Measurements from ENCODE around the gene POFUT1. TPM values are rescaled to one million over a fixed set of nuclear protein-coding genes. Genes with fewer than 3 reads are reported as not detected.

Gene POFUT1
- total RNA-seq, 6 experiments from 2014 or later: 24.2 to 40.2 (median 28.7) TPM

GRCh38 chr20:32205843-32206759 lies 1.6 kb upstream of the POFUT1 start:
- DNase-seq (no peak), ATAC-seq (no peak)
- Histone ChIP-seq H3K9me3 (no peaks in the 10 kb centered on the region), H3K4me1 (peaks cover 0 to 58% (median 20%) of the 10 kb centered on the region in 4 donors), H3K36me3 (peaks cover 0 to 11% (median 3%) of the 10 kb centered on the region in 4 donors), H3K27me3 (no peaks in the 10 kb centered on the region), H3K27ac (peak overlapping the region in 2 of 3 donors; percentile 90 to 93), H3K4me3 (peak overlapping the region; percentile 85 to 99 (median 96))
- 25% methylated on average over 7 of the region's 8 CpGs for WGBS (ENCODE audit: insufficient coverage, low coverage, low lambda C conversion rate, missing lambda C conversion rate)
- no peak for TF ChIP-seq POLR2A (IDR thresholded peaks at IDR 0.05)
- TF ChIP-seq, protein P1, sequence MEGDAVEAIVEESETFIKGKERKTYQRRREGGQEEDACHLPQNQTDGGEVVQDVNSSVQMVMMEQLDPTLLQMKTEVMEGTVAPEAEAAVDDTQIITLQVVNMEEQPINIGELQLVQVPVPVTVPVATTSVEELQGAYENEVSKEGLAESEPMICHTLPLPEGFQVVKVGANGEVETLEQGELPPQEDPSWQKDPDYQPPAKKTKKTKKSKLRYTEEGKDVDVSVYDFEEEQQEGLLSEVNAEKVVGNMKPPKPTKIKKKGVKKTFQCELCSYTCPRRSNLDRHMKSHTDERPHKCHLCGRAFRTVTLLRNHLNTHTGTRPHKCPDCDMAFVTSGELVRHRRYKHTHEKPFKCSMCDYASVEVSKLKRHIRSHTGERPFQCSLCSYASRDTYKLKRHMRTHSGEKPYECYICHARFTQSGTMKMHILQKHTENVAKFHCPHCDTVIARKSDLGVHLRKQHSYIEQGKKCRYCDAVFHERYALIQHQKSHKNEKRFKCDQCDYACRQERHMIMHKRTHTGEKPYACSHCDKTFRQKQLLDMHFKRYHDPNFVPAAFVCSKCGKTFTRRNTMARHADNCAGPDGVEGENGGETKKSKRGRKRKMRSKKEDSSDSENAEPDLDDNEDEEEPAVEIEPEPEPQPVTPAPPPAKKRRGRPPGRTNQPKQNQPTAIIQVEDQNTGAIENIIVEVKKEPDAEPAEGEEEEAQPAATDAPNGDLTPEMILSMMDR (IDR thresholded peaks at IDR 0.05): no peak
- intact Hi-C loops (cut with DNase I): no loop called here

- Histone ChIP-seq H3K36me3 (peaks cover 0 to 4% (median 0%) of the 10 kb centered on the region in 4 donors), H3K4me3 (peak overlapping the region; percentile 85 to 99 (median 96)), H3K27me3 (no peaks in the 10 kb centered on the region), H3K27ac (peak overlapping the region; percentile 87 to 93 (median 90)), H3K4me1 (peaks cover 0 to 58% (median 23%) of the 10 kb centered on the region in 4 donors), H3K9me3 (no peaks in the 10 kb centered on the region)
- WGBS (ENCODE audit: insufficient coverage, low coverage, low lambda C conversion rate, missing lambda C conversion rate): 4% methylated on average over 11 of the region's 40 CpGs
- ATAC-seq (no peak), DNase-seq (no peak)
- TF ChIP-seq, protein P1 (IDR thresholded peaks at IDR 0.05): no peak
- TF ChIP-seq POLR2A (IDR thresholded peaks at IDR 0.05): no peak
- intact Hi-C loops (cut with DNase I): no loop called here
Measured at GRCh38 chr20:32206760-32207625, 687 bp upstream of the POFUT1 start.

DNA sequence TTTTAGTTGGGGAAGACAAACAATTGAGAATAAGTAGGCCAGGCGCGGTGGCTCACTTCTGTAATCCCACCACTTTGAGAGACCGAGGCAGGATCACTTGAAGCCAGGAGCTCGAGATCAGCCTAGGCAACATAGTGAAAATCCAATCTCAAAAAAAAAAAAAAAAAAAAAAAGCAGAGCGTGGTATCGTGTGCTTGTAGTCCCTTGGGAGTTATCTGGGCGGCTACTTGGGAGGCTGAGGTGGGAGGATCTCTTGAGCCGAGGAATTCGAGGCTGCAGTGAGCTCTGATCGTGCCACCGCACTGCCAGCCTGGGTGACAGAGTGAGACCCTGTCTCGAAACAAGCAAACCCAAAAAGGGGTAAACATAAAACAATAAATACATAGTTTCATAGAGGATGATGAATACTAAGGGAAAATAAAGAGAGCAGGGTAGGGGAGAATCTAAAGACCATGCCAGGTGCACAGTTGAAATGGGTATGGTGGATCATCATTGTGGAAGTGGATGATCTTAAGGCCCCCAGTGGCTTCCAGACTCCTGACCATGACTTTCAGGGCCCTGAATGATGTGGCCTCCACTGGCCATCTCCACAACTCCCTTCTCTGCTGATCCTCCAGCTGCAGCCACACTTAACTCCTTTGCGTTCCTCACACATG lies 947 bp downstream of the POFUT1 start:
- Histone ChIP-seq H3K4me1 (peaks cover 0 to 61% (median 26%) of the 10 kb centered on the region in 4 donors), H3K27ac (peak overlapping the region; percentile 87 to 93 (median 92)), H3K9me3 (no peaks in the 10 kb centered on the region), H3K4me3 (peak overlapping the region; percentile 85 to 99 (median 96)), H3K36me3 (peaks cover 0 to 4% (median 0%) of the 10 kb centered on the region in 4 donors), H3K27me3 (no peaks in the 10 kb centered on the region)
- ATAC-seq (no peak), DNase-seq (no peak)
- intact Hi-C loops (cut with DNase I): no loop called here
- WGBS (ENCODE audit: insufficient coverage, low coverage, low lambda C conversion rate, missing lambda C conversion rate): 37% methylated on average over 13 of the region's 13 CpGs
- TF ChIP-seq, protein P1 (IDR thresholded peaks at IDR 0.05): no peak
- TF ChIP-seq POLR2A (IDR thresholded peaks at IDR 0.05): no peak
